Liver (tissue), 9 donors: ENCODE data around the gene MYO6. TPM values are rescaled to one million over a fixed set of nuclear protein-coding genes. Genes with fewer than 3 reads are reported as not detected.

ENCODE experiments used
- DNase-seq: peaks from one replicate; pipeline ENCODE4 v3.0.0-alpha.2; 2017; ENCODE audit warnings: low spot score
- H3K27ac ChIP-seq, 2 donors: one replicate each; pipeline ENCODE4 v1.7.0; 2013; ENCODE audit warnings: inconsistent platforms in 2 of 2, low read length in 2 of 2, control low read depth in 1 of 2, low read depth in 1 of 2, mild to moderate bottlenecking in 1 of 2
- H3K27me3 ChIP-seq, 4 donors: one replicate each; pipeline versions ENCODE4 v1.6.1 to v1.7.0; 2013; ENCODE audit warnings: low read length in 3 of 4, inconsistent platforms in 1 of 4, mild to moderate bottlenecking in 1 of 4, moderate library complexity in 1 of 4; ENCODE audit not compliant: control insufficient read depth in 4 of 4, insufficient read depth in 4 of 4
- H3K36me3 ChIP-seq, 4 donors: one replicate each; pipeline versions ENCODE4 v1.6.1 to v1.7.0; 2013; ENCODE audit warnings: low read length in 3 of 4, mild to moderate bottlenecking in 3 of 4, low read depth in 1 of 4, moderate library complexity in 1 of 4; ENCODE audit not compliant: control insufficient read depth in 4 of 4, insufficient read depth in 3 of 4
- H3K4me1 ChIP-seq, 4 donors: one replicate each; pipeline versions ENCODE4 v1.6.1 to v1.7.0; 2013; ENCODE audit warnings: low read length in 3 of 4, mild to moderate bottlenecking in 3 of 4, moderate library complexity in 1 of 4; ENCODE audit not compliant: control insufficient read depth in 4 of 4, insufficient read depth in 4 of 4
- H3K4me3 ChIP-seq, 3 donors: one replicate each; pipeline versions ENCODE4 v1.6.1 to v1.7.0; 2013; ENCODE audit warnings: low read length in 3 of 3, control low read depth in 1 of 3, low read depth in 1 of 3, mild to moderate bottlenecking in 1 of 3
- H3K9ac ChIP-seq, 2 donors: one replicate each; pipeline ENCODE4 v1.7.0; 2013; ENCODE audit warnings: low read length in 2 of 2, mild to moderate bottlenecking in 2 of 2, moderate library complexity in 2 of 2, control low read depth in 1 of 2, low read depth in 1 of 2
- H3K9me3 ChIP-seq, 4 donors: one replicate each; pipeline versions ENCODE4 v1.6.1 to v1.7.0; 2013; ENCODE audit warnings: low read length in 3 of 4; ENCODE audit not compliant: control insufficient read depth in 4 of 4
- ATF3 ChIP-seq: IDR thresholded peaks from 2 replicates; pipeline ENCODE4 v1.6.1; 2016; ENCODE audit warnings: antibody characterized with exemption
- CTCF ChIP-seq: fragments of 150-350 bp; IDR thresholded peaks from 2 replicates; pipeline ENCODE4 v1.5.1; 2017; ENCODE audit warnings: improper control_type of control experiment, low read depth, low read length; ENCODE audit not compliant: missing input control
- FOXA2 ChIP-seq: IDR thresholded peaks from 2 replicates; pipeline ENCODE4 v1.6.1; 2016; ENCODE audit warnings: antibody characterized with exemption
- GABPA ChIP-seq, 2 donors: IDR thresholded peaks in 1 of 2; conservative IDR thresholded peaks in 1 of 2; 2 replicates each; pipeline ENCODE4 v1.6.1; 2016; ENCODE audit warnings: antibody characterized with exemption in 2 of 2, mild to moderate bottlenecking in 1 of 2, moderate library complexity in 1 of 2
- HNF4A ChIP-seq, 2 donors: conservative IDR thresholded peaks; 2 replicates each; pipeline ENCODE4 v1.6.1; 2016; ENCODE audit warnings: antibody characterized with exemption in 2 of 2, mild to moderate bottlenecking in 2 of 2
- HNF4G ChIP-seq: IDR thresholded peaks from 2 replicates; pipeline ENCODE4 v1.6.1; 2016; ENCODE audit warnings: antibody characterized with exemption
- JUND ChIP-seq, 2 donors: IDR thresholded peaks; 2 replicates each; pipeline ENCODE4 v1.6.1; 2016; ENCODE audit warnings: antibody characterized with exemption in 2 of 2
- MAX ChIP-seq: IDR thresholded peaks from 2 replicates; pipeline ENCODE4 v1.6.1; 2016; ENCODE audit warnings: antibody characterized with exemption
- NR2F2 ChIP-seq: IDR thresholded peaks from 2 replicates; pipeline ENCODE4 v1.6.1; 2016; ENCODE audit warnings: antibody characterized with exemption
- RAD21 ChIP-seq, 2 donors: IDR thresholded peaks; 2 replicates each; pipeline ENCODE4 v1.6.1; 2016; ENCODE audit warnings: antibody characterized with exemption in 2 of 2, mild to moderate bottlenecking in 2 of 2
- REST ChIP-seq: IDR thresholded peaks from 2 replicates; pipeline ENCODE4 v1.6.1; 2016; ENCODE audit warnings: antibody characterized with exemption, mild to moderate bottlenecking
- RXRA ChIP-seq, 2 donors: IDR thresholded peaks; 2 replicates each; pipeline ENCODE4 v1.6.1; 2017 to 2018; ENCODE audit warnings: antibody characterized with exemption in 2 of 2, mild to moderate bottlenecking in 1 of 2
- SP1 ChIP-seq: IDR thresholded peaks from 2 replicates; pipeline ENCODE4 v1.6.1; 2018; ENCODE audit warnings: antibody characterized with exemption, mild to moderate bottlenecking
- TAF1 ChIP-seq: conservative IDR thresholded peaks from 2 replicates; pipeline ENCODE4 v1.6.1; 2016; ENCODE audit warnings: antibody characterized with exemption, mild to moderate bottlenecking
- YY1 ChIP-seq: IDR thresholded peaks from 2 replicates; pipeline ENCODE4 v1.6.1; 2016; ENCODE audit warnings: antibody characterized with exemption, mild to moderate bottlenecking
- ZBTB33 ChIP-seq: IDR thresholded peaks from 2 replicates; pipeline ENCODE4 v1.6.1; 2016; ENCODE audit warnings: antibody characterized with exemption
- WGBS: extraction: QIAGEN DNeasy Blood & Tissue Kit; methylation state at CpG from one replicate; pipeline ENCODE4 v1.1.7; 2013; 5-methylcytosine and 5-hydroxymethylcytosine counted together
- polyA plus RNA-seq, 2 donors: library from polyadenylated mRNA; stranded (reverse) in 1 of 2; unstranded in 1 of 2; fragments of 200-250 nt in 1 of 2; fragments of >200 nt in 1 of 2; fragmentation: Nextera tagmentation in 1 of 2; extraction: Ambion mirVana in 1 of 2; gene quantifications; one replicate each; pipeline versions ENCODE4 v1.2.1 to v1.2.3, GENCODE V29; 2013 to 2015
- total RNA-seq, 2 donors: library from RNA; depleted of rRNA; stranded (reverse); fragments of >200 nt; gene quantifications; one replicate each; pipeline ENCODE4 v1.2.3, GENCODE V29; 2014
- donor health status: healthy.
- donor health status: healthy.
- donor health status: healthy.
- donor health status: healthy.
- donor health status: healthy.

The MYO6 gene
- total and polyA plus RNA-seq, 4 donors: 6.5 to 18.3 (median 12.7) TPM

GRCh38 chr6:75762063-75762462 lies 13.0 kb downstream of the MYO6 start:
- TF ChIP-seq GABPA (IDR thresholded peaks at IDR 0.05 in 1 of 2, conservative IDR thresholded peaks at IDR 0.05 in 1 of 2): no peak
- no peak for TF ChIP-seq ATF3
- TF ChIP-seq JUND (IDR thresholded peaks at IDR 0.05): no peak
- TF ChIP-seq RXRA (IDR thresholded peaks at IDR 0.05): no peak
- TF ChIP-seq YY1: no peak
- TF ChIP-seq REST: no peak
- no peak for TF ChIP-seq SP1
- no peak for TF ChIP-seq HNF4A (conservative IDR thresholded peaks at IDR 0.05)
- no peak for TF ChIP-seq RAD21 (IDR thresholded peaks at IDR 0.05)
- no peak for TF ChIP-seq ZBTB33
- no peak for TF ChIP-seq HNF4G
- no peak for TF ChIP-seq MAX
- TF ChIP-seq TAF1: no peak
- TF ChIP-seq FOXA2: no peak
- TF ChIP-seq NR2F2: no peak

GRCh38 chr6:75766387-75766786 lies 17.3 kb downstream of the MYO6 start:
- no peak overlapping the region for H3K9ac ChIP-seq
- TF ChIP-seq CTCF (no peak), ATF3 (no peak), GABPA (IDR thresholded peaks at IDR 0.05 in 1 of 2, conservative IDR thresholded peaks at IDR 0.05 in 1 of 2) (no peak), YY1 (no peak), SP1 (no peak), NR2F2 (no peak), RXRA (IDR thresholded peaks at IDR 0.05) (no peak)
- H3K27me3 ChIP-seq: no peaks in the 10 kb centered on the region
- no peak overlapping the region for H3K27ac ChIP-seq
- H3K4me3 ChIP-seq: no peak overlapping the region
- no peak for DNase-seq
- no peaks in the 10 kb centered on the region for H3K36me3 ChIP-seq
- peaks cover 0 to 3% (median 0%) of the 10 kb centered on the region in 4 donors for H3K4me1 ChIP-seq
- no peaks in the 10 kb centered on the region for H3K9me3 ChIP-seq

More at GRCh38 chr6:75762063-75762462, 13.0 kb downstream of the MYO6 start:
- DNase-seq: no peak
- H3K4me3 ChIP-seq: no peak overlapping the region
- no peaks in the 10 kb centered on the region for H3K36me3 ChIP-seq
- WGBS: 97% methylated on average over 8 of the region's 8 CpGs
- H3K9ac ChIP-seq: no peak overlapping the region
- H3K27me3 ChIP-seq: no peaks in the 10 kb centered on the region
- no peaks in the 10 kb centered on the region for H3K9me3 ChIP-seq
- H3K4me1 ChIP-seq: peaks cover 0 to 3% (median 0%) of the 10 kb centered on the region in 4 donors
- no peak overlapping the region for H3K27ac ChIP-seq
